Measurements from ENCODE around the gene EXOC7. TPM values are rescaled to one million over a fixed set of nuclear protein-coding genes. Genes with fewer than 3 reads are reported as not detected.

Gene EXOC7
- total RNA-seq, 1 experiment from 2014 or later, result 114 TPM

GRCh38 chr17:76090517-76091129 is 13.0 kb downstream of the EXOC7 start:
- Histone ChIP-seq H3K27me3 (ENCODE audit: insufficient read depth, low read length) (no peaks in the 10 kb centered on the region), H3K79me2 (ENCODE audit: insufficient read depth, low read length) (no peaks in the 10 kb centered on the region; the same call in 1 of the 2 replicates), H3K27ac (ENCODE audit: low read depth, low read length) (no peak overlapping the region), H3K36me3 (ENCODE audit: control insufficient read depth in 1 of 2, insufficient read depth in 2 of 2, low read length in 2 of 2) (peaks cover 27 to 40% of the 10 kb centered on the region in 2 experiments; a peak in 3 of 4 replicates), H3K4me3 (replicated peaks in 1 of 2; ENCODE audit: low read depth in 1 of 2, low read length in 2 of 2) (no peak overlapping the region), H3K9ac (ENCODE audit: low read length) (no peak overlapping the region), H3K9me2 (ENCODE audit: insufficient read depth) (no peaks in the 10 kb centered on the region), H4K20me1 (ENCODE audit: insufficient read depth) (no peaks in the 10 kb centered on the region), H3K4me1 (ENCODE audit: control insufficient read depth in 1 of 2, insufficient read depth in 2 of 2, low read length in 2 of 2) (peaks cover 11 to 15% of the 10 kb centered on the region in 2 experiments), H2AFZ (ENCODE audit: low read depth, low read length, poor library complexity, severe bottlenecking) (no peak overlapping the region), H3K9me3 (ENCODE audit: control insufficient read depth in 1 of 2, insufficient read depth in 1 of 2, low read depth in 1 of 2, low read length in 2 of 2) (no peaks in the 10 kb centered on the region), H3K4me2 (ENCODE audit: low read length) (no peak overlapping the region)
- TF ChIP-seq ZBTB33 (IDR thresholded peaks at IDR 0.05; ENCODE audit: extremely low read depth, insufficient replicate concordance, low read length), result no peak
- TF ChIP-seq FOSL1 (IDR thresholded peaks at IDR 0.05; ENCODE audit: low read depth), result no peak
- no peak for TF ChIP-seq SRF (IDR thresholded peaks at IDR 0.05; ENCODE audit: low read depth)
- TF ChIP-seq MAX (IDR thresholded peaks at IDR 0.05), result no peak
- TF ChIP-seq JUND (IDR thresholded peaks at IDR 0.05), result no peak
- no peak for TF ChIP-seq CTCF (IDR thresholded peaks at IDR 0.05 in 2 of 3, conservative IDR thresholded peaks at IDR 0.05 in 1 of 3; ENCODE audit: borderline replicate concordance in 1 of 3, insufficient read depth in 1 of 3, low read depth in 2 of 3, low read length in 2 of 3)
- TF ChIP-seq SIN3A (IDR thresholded peaks at IDR 0.05; ENCODE audit: low read depth), result no peak
- TF ChIP-seq ZNF274 (IDR thresholded peaks at IDR 0.05; ENCODE audit: low read depth, low read length), result no peak
- TF ChIP-seq CEBPB (IDR thresholded peaks at IDR 0.05; ENCODE audit: low read depth), result no peak
- TF ChIP-seq ATF3 (IDR thresholded peaks at IDR 0.05), result no peak
- no peak for TF ChIP-seq EZH2 (IDR thresholded peaks at IDR 0.05)
- no peak for TF ChIP-seq EGR1 (IDR thresholded peaks at IDR 0.05; ENCODE audit: low read depth)
- no peak for TF ChIP-seq EZH2phosphoT487 (IDR thresholded peaks at IDR 0.05; ENCODE audit: borderline replicate concordance)
- TF ChIP-seq RAD21 (IDR thresholded peaks at IDR 0.05; ENCODE audit: low read depth), result no peak
- TF ChIP-seq YY1 (IDR thresholded peaks at IDR 0.05; ENCODE audit: extremely low read depth, insufficient replicate concordance, low read depth, low read length), result no peak
- TF ChIP-seq TCF7L2 (IDR thresholded peaks at IDR 0.05; ENCODE audit: borderline replicate concordance, extremely low read depth, insufficient read depth, insufficient read length), result no peak
- TF ChIP-seq ELF1 (IDR thresholded peaks at IDR 0.05; ENCODE audit: borderline replicate concordance, low read depth), result no peak
- TF ChIP-seq POLR2AphosphoS5 (IDR thresholded peaks at IDR 0.05; ENCODE audit: low read depth, low read length), result no peak
- no peak for TF ChIP-seq SP1 (IDR thresholded peaks at IDR 0.05; ENCODE audit: low read depth)
- ChIA-PET CTCF (no interaction called here), POLR2A (no interaction called here), RAD21 (ENCODE audit: low non-redundant PET in 1 of 2, low total read pairs in 2 of 2, uncharacterized antibody in 2 of 2, unreplicated experiment in 2 of 2) (no interaction called here)
- BruUV-seq (replicated peaks), result no TSS peak
- ATAC-seq (no peak), DNase-seq (ENCODE audit: low read depth, low spot score) (no peak)
- intact Hi-C loops (cut with micrococcal nuclease), result no loop called here
